Amniotic epithelial cell (primary cell): Measurements from ENCODE around the gene ACOT7.
"Not testable (repeated sequence)": the region's sequence is repeated elsewhere in the genome, so short reads cannot be mapped to it uniquely, and the experiment has no call there.

Source experiments
- DNase-seq: peaks from one replicate; pipeline ENCODE4 v3.0.0-alpha.2; 2010; ENCODE audit warnings: low read depth

The ACOT7 gene

GRCh38 chr1:6310116-6310848, 83.3 kb downstream of the ACOT7 start:
- DNase-seq, result no peak

DNA sequence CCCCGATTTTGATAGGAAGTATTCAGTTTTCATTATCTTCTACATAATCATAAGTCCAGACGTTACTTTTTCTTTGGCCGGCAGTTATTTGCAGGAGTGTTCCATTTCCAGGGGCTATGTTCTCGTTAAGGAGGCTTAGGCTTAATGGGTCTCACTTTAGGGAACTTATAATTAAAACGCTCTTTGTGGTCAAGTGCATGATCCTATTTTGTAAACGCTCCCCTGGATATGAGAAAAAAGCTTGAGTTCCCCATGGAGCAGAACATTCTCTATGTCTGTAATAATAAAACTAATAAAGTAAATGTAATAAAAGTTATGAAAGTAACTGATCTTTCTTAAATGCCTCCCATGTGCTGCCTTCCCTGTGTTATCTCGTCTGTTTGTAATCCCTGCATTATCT, 84.0 kb downstream of the ACOT7 start:
- no peak for DNase-seq

DNA sequence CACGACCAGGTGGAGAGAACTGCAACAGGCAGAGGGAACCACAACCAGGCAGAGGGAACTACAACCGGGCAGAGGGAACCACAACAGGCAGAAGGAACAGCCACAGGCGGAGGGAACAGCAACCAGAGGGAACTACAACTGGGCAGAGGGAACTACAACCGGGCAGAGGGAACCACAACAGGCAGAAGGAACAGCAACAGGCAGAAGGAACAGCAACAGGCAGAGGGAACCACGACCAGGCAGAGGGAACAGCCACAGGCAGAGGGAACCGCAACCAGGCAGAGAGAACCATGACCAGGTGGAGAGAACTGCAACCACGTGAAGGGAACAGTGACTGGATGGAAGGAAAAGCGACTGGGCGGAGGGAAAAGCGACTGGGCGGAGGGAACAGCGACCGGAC, 85.1 kb downstream of the ACOT7 start:
- no peak for DNase-seq

GRCh38 chr1:6307682-6308081, 85.9 kb downstream of the ACOT7 start:
- not testable (repeated sequence) for DNase-seq

DNA sequence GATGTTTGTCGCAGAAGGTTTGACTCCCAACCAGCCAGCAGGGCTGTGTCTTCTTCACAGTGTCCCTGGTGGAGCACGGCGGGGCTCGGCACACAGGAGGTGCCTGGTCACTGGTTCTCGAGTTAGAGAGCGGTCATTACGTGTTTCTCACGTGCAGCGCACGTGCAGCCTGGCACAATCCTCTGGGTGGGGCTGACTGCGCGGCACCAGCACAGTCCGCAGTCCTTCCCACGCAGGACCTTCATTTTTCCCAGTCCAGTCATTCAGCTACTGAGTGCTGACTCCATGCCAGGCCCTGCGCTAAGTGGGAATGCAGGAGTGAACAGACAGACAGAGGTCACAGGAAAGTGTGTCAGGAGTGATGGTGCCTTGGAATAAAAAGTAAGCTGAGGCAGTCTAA, 86.5 kb downstream of the ACOT7 start:
- no peak for DNase-seq

- DNase-seq, result no peak
These were observed 90.1 kb downstream of the ACOT7 start for GRCh38 chr1:6303397-6304012.

DNA sequence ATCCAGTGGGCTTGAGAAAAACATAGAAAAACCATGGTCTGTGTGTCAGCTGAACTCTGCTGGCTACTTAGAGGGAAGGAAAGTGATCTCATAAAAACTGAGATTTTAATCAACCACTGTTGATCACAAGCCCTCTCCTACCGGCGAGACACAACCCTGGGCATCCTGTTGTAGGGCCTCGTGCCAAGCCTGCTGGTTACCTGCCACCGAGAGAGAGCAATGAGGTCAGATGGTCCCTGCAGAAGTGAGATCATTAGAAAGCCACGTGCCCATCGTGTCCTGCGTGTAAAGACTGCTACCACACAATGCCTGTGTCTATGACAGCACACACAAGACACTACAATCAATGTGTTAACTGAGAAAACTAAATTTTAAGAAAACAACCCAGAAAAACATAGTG, 91.0 kb downstream of the ACOT7 start:
- no peak for DNase-seq

DNA sequence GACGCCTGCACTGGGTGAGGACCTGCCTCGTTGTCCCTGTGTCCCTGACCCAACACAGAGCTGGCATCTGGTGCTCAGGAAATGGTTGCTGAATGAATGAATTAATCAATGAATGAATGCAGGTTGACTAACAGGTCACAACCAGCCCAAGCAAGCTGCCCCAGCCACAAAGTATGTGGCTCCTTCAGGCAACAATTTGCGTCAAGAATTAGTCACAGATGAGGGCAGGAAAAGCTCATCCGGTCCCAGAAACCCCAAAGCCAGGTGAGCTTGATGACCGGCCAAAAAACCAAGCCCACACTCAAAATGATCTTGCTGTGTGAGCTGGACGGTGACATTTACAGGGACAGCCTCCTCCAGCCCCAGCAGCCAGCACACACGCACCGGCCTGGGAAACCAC, 92.0 kb downstream of the ACOT7 start:
- DNase-seq, result no peak

GRCh38 chr1:6300342-6301048, 93.1 kb downstream of the ACOT7 start:
- no peak for DNase-seq

GRCh38 chr1:6299557-6300165, 93.9 kb downstream of the ACOT7 start:
- no peak for DNase-seq

DNA sequence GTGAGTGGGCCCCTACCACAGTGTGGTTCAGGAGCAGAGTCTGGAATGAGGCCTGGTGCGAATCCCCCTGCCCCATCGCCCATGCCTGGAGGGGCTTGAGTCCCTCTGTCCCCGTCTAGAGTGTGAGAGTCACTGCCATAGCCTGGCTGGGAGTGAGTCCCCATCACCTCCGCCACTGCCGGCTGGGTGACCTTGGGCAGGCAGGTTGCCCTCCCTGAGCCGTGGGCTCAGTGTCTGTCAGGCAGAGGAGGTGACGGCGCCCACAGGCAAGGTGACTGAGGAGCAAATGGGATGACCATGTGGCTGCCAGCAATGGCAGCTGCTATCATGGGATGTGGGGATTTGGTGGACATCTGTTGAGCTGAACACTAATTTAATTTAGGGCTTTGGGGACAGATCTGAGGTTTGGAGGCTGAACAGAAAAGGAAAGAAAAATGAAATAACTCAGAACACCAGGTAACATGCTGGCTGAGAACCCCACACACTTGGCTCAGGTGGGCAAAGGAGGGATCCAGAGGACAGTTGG, 94.6 kb downstream of the ACOT7 start:
- DNase-seq, result no peak

GRCh38 chr1:6298530-6298929, 95.0 kb downstream of the ACOT7 start:
- no peak for DNase-seq

GRCh38 chr1:6295910-6296309, 97.7 kb downstream of the ACOT7 start:
- no peak for DNase-seq

DNA sequence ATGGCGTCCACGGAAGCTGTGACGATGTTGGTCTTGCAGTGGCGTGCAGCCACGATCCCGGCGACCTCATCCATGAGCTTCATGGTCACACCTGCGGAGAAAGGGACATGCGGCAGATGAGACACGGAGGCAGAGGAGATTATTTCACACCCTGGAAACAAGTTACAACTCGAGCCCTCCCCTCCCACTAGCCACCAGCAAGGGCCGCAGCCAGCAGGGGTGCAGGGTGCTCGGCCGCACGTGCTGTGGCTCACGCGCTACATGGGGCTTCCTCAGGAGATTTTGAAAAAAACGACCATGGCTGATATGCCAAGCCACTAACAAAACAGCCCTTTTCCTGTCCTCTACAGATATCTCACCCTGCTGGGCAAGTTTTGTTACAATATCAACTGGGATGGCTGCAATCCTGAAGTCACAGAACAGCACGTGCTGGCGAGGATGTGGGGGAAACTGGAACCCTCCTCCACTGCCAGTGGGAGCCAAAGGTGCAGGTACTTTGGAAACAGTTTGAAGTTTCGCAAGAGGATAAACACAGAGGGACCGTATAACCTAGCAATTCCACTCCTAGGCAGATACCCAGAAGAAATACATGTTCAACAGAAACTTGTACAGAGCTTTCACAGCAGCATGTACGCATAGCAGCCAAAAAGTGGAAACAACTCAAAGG, 98.5 kb downstream of the ACOT7 start:
- no peak for DNase-seq

DNA sequence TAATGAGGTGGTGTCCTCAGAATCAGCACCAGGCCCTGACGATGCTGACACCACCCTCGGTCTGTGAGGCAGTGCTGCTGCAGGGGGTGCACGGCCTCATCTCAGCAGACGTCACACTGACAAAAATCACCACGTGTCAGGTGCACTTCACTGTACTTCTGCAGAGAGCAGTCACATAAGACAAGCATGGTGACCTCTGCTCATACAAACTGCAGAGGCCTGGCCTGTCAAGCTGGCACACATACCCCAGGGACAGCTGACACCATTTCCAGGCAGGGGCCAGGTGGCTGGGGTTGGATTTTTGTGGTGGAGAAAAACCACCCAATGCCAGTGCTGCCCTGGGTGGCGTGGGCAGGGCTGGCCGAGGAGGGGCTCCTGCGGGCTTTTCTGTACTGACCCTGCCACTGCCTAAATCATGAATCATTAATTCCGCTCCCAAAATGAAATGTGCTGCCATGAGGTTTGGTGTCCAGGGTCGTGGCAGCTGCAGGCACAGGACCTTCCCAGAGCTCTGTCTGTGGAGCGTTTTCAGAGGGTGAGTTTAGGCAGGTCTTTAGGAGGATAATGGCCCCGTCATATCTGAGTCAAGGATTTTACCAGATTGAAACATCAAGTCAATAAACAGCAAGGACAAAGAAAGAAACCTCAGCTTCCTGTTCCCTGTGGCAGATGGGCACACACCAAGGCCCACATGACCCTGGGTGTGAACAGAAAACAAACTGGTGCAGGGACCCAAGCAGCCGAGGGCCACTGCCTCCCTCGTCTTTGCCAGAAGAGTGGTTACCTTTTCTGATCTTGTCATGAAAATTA, 99.3 kb downstream of the ACOT7 start:
- no peak for DNase-seq

- no peak for DNase-seq
These were observed 101.5 kb downstream of the ACOT7 start for GRCh38 chr1:6292102-6292501.

DNA sequence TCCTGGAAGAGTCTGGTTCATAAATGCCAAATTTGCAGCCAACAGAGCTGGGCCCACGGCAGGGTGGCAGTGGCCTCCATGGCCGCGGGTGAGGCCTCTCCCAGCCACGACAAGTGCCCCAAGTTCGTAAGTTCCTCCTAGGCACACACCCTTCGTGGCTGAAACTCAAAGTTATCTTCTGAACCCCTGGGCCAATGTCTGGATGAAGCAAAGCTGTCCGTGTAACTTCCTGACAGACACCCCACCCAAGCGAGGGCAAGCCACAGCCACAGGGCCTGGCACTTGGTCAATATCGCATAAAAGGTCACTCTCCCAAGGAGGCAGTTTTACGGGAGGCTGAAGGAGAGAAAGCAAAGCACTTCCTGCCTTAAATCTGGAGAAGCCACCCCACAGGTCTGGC, 104.9 kb downstream of the ACOT7 start:
- DNase-seq, result no peak

DNA sequence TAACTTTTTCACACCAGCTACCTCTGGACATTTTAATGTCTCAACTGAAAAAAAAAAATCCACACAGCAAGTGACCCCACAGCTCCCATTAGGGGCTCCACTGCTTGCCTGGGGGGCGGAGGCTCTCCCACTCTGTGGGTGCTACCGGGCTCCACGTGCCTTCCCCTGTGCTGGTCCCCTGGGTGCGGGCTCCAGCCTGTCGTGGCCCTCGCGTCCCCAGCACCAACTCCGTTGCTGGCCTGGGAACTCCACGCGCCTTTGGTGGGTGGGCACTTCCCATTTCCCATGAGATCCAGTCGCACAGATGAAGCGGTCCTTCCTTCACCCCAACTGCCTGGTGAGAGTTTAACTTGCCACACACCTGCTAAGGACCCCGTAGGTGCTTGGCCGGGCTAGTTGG, 105.5 kb downstream of the ACOT7 start:
- no peak for DNase-seq

- no peak for DNase-seq
These were observed 106.1 kb downstream of the ACOT7 start for GRCh38 chr1:6287431-6287886.

- no peak for DNase-seq
These were observed 106.5 kb downstream of the ACOT7 start for GRCh38 chr1:6287029-6287428.

DNA sequence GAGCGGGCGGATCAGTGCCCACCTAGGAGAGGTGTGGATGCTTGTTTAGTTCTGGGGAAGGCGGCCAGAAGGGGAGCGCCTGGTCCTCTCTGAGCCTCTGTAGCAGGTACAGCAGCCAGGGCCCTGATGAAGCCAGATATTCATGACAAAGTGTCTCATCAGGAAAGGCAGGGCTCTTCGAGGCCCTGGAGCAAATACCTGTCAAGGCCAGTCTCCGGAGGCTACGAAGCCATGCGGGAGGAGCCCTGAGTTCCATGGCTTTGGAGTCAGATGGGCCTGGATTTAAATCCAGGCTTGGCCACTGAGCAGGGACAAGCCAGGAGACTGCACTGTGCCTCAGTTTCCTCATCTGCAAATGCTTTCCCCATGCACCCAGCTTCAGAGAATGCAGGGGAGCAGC, 107.3 kb downstream of the ACOT7 start:
- no peak for DNase-seq
